GM18909 (cell line): ENCODE measurements around the gene PCDHB8.
"Not testable (repeated sequence)": the region's sequence is repeated elsewhere in the genome, so short reads cannot be mapped to it uniquely, and the experiment has no call there.

Experiments used
- ATAC-seq: cut with Tn5 transposase; IDR thresholded peaks from one replicate; pipeline ENCODE4 v1.9.1; 2021; ENCODE audit warnings: mild to moderate bottlenecking; ENCODE audit not compliant: unreplicated experiment, poor library complexity

Gene PCDHB8

GRCh38 chr5:141177577-141178191 lies at the start of gene PCDHB8:
PCDHB8 (plus strand) TSS chr5:141177790; CDS start chr5:141178035, 245 bp downstream.
- not testable (repeated sequence) for ATAC-seq

DNA sequence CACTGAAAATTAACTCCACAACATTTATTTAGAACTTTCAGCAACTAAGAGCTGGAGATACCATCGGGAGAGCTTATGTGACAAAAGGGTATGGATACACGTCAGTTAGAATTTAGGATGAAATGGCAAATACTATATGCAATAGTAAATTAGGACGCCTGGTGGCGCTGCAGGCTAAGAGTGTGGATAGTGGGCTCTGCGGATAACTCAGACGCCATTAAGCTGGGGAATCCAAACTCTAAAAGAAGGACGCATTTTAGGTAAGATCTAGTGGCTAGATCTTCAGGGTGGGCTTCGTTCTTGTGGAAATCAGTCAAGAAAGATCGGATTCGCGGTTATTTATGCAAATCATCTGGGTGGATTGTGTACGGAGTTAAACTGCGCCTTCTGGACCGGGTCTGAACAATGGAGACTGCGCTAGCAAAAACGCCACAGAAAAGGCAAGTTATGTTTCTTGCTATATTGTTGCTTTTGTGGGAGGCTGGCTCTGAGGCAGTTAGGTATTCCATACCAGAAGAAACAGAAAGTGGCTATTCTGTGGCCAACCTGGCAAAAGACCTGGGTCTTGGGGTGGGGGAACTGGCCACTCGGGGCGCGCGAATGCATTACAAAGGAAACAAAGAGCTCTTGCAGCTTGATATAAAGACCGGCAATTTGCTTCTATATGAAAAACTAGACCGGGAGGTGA lies 42.4 kb upstream of the PCDHB8 start, which contains the start of gene PCDHB5:
Gene PCDHB5, plus strand, starts transcription at position 177 of the 688 bp plus-strand sequence. Its CDS starts 229 bp downstream, at position 406.
- ATAC-seq = no peak

DNA sequence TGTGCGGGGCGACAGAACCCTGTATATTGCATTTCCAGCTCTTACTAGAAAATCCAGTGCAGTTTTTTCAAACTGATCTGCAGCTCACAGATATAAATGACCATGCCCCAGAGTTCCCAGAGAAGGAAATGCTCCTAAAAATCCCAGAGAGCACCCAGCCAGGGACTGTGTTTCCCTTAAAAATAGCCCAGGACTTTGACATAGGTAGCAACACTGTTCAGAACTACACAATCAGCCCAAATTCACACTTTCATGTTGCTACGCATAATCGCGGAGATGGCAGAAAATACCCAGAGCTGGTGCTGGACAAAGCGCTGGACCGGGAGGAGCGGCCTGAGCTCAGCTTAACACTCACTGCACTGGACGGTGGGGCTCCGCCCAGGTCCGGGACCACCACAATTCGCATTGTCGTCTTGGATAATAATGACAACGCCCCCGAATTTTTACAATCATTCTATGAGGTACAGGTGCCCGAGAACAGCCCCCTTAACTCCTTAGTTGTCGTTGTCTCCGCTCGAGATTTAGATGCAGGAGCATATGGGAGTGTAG lies 41.8 kb upstream of the PCDHB8 start:
- no peak for ATAC-seq

DNA sequence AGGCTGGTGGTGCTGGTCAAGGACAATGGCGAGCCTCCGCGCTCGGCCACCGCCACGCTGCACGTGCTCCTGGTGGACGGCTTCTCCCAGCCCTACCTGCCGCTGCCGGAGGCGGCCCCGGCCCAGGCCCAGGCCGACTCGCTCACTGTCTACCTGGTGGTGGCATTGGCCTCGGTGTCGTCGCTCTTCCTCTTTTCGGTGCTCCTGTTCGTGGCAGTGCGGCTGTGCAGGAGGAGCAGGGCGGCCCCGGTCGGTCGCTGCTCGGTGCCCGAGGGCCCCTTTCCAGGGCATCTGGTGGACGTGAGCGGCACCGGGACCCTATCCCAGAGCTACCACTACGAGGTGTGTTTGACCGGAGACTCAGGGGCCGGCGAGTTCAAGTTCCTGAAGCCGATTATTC lies 40.2 kb upstream of the PCDHB8 start:
- not testable (repeated sequence) for ATAC-seq

GRCh38 chr5:141149812-141150211 lies 27.8 kb upstream of the PCDHB8 start, which contains the start of gene PCDHB6:
PCDHB6 (plus strand) TSS chr5:141150057; CDS start chr5:141150258, 201 bp downstream.
- no peak for ATAC-seq

DNA sequence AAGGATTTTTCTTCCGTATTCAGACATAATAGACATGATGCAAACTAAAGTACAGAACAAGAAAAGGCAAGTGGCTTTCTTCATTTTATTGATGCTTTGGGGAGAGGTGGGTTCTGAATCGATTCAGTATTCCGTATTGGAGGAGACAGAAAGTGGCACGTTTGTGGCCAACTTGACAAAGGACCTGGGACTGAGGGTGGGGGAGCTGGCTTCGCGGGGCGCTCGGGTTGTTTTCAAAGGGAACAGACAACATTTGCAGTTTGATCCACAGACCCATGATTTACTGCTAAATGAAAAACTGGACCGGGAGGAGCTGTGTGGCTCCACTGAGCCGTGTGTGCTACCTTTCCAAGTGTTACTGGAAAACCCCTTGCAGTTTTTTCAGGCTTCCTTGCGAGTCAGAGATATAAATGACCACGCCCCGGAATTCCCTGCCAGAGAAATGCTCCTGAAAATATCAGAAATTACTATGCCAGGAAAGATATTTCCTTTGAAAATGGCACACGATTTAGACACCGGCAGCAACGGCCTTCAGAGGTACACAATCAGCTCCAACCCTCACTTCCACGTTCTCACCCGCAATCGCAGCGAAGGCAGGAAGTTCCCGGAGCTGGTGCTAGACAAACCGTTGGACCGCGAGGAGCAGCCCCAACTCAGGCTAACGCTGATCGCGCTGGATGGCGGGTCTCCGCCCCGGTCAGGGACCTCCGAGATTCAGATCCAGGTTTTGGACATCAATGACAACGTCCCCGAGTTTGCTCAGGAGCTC lies 27.2 kb upstream of the PCDHB8 start:
- no peak for ATAC-seq

- no peak for ATAC-seq
Measured at GRCh38 chr5:141150993-141151325, 26.6 kb upstream of the PCDHB8 start.

- ATAC-seq = not testable (repeated sequence)
Measured at GRCh38 chr5:141151632-141152031, 26.0 kb upstream of the PCDHB8 start.

- not testable (repeated sequence) for ATAC-seq
Measured at GRCh38 chr5:141152096-141152495, 25.5 kb upstream of the PCDHB8 start.

DNA sequence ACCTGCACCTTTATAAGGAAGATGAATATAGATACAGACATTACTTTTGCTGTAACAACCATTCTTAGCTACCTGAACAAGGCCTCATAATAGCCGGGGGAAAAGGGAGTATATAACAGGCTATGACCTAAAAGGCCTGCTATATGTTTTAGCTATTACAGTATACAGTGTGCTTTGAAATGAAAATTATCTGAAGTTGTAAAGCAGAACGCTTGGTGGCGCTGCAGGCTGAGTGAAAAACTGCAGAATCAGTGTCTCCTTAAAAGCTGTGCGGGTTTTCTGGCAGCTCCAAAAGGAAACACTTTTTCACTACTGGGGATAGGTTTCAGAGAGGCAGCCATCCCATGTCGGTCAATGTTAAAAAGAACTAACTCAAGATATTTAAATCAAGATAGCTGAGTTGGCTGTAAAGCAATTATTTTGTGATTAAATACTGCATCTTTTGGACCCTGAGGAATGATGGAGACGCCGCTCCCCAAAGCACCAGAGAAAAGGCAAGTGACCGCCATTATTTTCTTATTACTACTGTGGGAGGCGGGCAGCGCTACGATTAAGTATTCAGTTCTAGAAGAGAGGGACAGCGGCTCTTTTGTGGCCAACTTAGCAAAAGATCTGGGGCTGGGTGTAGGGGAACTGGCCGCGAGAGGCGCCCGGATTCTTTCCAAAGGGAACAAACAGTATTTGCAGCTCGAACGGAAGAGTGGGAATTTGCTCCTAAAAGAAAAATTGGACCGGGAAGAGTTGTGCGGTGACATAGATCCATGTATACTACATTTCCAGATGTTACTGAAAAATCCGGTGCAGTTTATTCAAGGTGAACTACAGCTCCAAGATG lies 21.8 kb upstream of the PCDHB8 start:
- no peak for ATAC-seq

DNA sequence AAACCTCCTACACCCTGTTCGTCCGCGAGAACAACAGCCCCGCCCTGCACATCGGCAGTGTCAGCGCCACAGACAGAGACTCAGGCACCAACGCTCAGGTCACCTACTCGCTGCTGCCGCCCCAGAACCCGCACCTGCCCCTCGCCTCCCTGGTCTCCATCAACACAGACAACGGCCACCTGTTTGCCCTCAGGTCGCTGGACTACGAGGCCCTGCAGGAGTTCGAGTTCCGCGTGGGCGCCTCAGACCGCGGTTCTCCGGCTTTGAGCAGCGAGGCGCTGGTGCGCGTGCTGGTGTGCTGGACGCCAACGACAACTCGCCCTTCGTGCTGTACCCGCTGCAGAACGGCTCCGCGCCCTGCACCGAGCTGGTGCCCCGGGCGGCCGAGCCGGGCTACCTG lies 20.2 kb upstream of the PCDHB8 start:
- not testable (repeated sequence) for ATAC-seq

DNA sequence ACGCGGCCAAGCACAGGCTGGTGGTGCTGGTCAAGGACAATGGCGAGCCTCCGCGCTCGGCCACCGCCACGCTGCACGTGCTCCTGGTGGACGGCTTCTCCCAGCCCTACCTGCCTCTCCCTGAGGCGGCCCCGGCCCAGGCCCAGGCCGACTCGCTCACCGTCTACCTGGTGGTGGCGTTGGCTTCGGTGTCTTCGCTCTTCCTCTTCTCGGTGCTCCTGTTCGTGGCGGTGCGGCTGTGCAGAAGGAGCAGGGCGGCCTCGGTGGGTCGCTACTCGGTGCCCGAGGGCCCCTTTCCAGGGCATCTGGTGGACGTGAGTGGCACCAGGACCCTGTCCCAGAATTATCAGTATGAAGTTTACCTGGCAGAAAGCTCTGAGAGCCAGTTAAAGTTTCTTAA lies 19.7 kb upstream of the PCDHB8 start:
- ATAC-seq = not testable (repeated sequence)

DNA sequence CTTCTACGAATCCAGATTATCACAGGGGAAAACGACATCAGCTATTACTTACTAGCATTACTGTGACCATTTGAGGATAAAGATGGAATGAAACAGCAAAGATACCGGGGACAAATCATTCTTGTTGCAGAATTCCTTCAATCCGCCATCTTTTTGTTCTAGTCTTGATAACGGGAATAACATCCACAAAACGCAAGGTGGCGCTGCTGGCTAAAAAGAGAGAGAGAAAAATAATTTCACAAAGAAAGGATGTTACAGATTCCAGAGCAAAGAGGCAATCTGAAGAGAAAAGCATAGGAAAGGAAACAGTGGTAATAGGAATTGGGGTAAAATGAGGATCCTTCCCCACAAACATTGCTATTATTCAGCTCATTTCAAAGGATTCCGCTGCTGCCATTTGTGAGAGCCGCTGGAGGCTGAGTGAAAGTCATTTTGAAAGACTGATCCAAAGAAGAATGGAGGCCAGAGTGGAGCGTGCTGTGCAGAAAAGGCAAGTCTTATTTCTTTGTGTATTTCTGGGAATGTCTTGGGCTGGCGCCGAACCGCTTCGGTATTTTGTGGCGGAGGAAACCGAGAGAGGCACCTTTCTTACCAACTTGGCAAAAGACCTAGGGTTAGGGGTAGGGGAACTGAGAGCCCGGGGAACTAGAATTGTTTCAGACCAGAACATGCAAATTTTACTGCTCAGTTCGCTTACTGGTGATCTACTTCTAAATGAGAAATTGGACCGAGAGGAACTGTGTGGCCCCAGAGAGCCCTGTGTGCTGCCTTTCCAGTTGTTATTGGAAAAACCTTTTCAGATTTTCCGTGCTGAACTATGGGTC lies 5.0 kb upstream of the PCDHB8 start, which contains the start of gene PCDHB7:
Gene PCDHB7, plus strand, starts transcription at position 264 of the 824 bp plus-strand sequence. Its CDS starts 192 bp downstream, at position 456.
- no peak for ATAC-seq

GRCh38 chr5:141174291-141175104 lies 3.1 kb upstream of the PCDHB8 start:
- not testable (repeated sequence) for ATAC-seq

GRCh38 chr5:141175933-141176332 lies 1.7 kb upstream of the PCDHB8 start:
- ATAC-seq = no peak

GRCh38 chr5:141179371-141179770 lies 1.8 kb downstream of the PCDHB8 start:
- ATAC-seq = not testable (repeated sequence)

- not testable (repeated sequence) for ATAC-seq
Measured at GRCh38 chr5:141179876-141180275, 2.3 kb downstream of the PCDHB8 start.

DNA sequence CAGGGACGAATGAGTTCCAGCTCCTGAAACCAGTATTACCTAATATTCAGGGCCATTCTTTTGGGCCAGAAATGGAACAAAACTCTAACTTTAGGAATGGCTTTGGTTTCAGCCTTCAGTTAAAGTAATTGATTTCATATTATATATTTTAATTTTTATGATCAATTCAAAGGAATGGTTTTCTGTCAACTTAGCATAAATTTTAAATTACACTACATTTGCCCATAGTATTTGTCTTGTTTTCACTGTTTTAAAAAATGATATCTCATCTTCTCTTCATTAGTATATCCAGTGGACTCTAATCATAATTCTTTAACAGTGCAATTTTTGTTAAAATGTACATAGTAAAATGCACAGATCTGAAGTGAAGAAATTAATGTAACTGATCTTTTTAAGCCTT lies 2.7 kb downstream of the PCDHB8 start:
- ATAC-seq = no peak
